Left lobe of liver (tissue), 2 donors: ENCODE data around the gene ZNF597. TPM values are rescaled to one million over a fixed set of nuclear protein-coding genes. Genes with fewer than 3 reads are reported as not detected.
"Not testable (repeated sequence)": the region's sequence is repeated elsewhere in the genome, so short reads cannot be mapped to it uniquely, and the experiment has no call there.

Experiments
- ATAC-seq: fragments of 200-7000 bp; cut with Tn5 transposase; one replicate; pipeline ENCODE4 v1.9.1; 2020; ENCODE audit warnings: mild to moderate bottlenecking, moderate library complexity
- DNase-seq: peaks from one replicate; pipeline ENCODE4 v3.0.0-alpha.2; 2020; ENCODE audit warnings: low spot score
- total RNA-seq: library from RNA; stranded (reverse); gene quantifications from one replicate; pipeline ENCODE4 v1.2.1, GENCODE V29; 2021
- donor health status: DM: no; HTN: no; CAD: no; lungs with moderate emphysema.
- donor health status: DM: no; HTN: yes; CAD: no.

ZNF597 gene
- total RNA-seq, 1 donor from 2014 or later, result 0.91 TPM

DNA sequence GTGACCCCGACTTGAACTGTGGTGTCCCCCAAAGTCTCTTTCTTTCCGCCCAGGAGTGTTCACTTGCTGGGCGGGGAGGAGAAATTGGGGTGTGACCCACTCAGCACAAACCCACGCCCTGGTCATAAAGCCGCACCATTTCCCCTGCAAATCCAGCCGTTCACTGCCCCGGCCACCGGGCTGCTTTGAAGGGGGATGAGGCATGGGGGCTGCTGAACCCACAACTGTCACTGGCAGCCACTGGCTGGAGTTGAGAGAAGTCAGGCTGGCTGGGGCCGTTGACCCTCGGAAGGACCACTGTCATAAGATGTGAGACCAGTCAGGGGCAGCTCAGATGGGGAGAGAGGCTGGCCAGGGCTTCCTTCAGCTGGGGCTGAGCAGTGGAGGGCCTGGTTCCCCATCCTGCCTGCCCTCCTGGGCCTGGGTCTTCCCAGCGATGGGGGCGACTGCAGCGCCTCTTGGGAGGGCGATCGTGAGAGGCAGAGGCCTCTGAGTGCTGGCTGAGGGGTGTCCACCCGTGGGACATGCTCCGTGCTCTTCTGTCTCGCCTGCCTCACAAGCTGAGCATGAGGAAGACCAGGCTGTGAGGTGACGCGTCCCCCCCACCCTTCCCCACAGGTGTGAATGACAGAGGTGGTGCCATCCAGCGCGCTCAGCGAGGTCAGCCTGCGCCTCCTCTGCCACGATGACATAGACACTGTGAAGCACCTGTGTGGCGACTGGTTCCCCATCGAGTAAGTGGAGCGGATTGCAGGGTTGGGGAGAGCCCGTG is 32.5 kb upstream of the ZNF597 start:
- DNase-seq (no peak), ATAC-seq (no peak)

DNA sequence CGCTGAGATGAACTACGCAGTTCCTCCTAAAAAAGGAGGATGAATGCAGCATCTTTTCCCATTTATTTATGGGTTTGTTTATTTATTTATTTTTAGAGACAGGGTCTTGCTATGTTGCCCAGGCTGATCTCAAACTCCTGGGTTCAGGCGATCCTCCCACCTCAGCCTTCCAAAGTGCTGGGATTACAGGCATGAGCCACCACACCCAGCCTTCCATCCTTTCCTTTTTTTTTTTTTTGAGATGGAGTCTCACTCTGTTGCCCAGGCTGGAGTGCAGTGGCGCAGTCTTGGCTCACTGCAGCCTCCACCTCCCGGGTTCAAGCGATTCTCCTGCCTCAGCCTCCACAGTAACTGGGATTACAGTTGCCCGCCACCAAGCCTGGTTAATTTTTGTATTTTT is 31.6 kb upstream of the ZNF597 start:
- not testable (repeated sequence) for ATAC-seq, DNase-seq

GRCh38 chr16:3474136-3474779 is 31.0 kb upstream of the ZNF597 start:
- no peak for DNase-seq
- peak; percentile 26 for ATAC-seq

- DNase-seq, ATAC-seq: not testable (repeated sequence)
Observed at GRCh38 chr16:3473596-3473943, 30.3 kb upstream of the ZNF597 start.

GRCh38 chr16:3472878-3473595 is 29.7 kb upstream of the ZNF597 start:
- no peak for DNase-seq
- no peak for ATAC-seq

DNA sequence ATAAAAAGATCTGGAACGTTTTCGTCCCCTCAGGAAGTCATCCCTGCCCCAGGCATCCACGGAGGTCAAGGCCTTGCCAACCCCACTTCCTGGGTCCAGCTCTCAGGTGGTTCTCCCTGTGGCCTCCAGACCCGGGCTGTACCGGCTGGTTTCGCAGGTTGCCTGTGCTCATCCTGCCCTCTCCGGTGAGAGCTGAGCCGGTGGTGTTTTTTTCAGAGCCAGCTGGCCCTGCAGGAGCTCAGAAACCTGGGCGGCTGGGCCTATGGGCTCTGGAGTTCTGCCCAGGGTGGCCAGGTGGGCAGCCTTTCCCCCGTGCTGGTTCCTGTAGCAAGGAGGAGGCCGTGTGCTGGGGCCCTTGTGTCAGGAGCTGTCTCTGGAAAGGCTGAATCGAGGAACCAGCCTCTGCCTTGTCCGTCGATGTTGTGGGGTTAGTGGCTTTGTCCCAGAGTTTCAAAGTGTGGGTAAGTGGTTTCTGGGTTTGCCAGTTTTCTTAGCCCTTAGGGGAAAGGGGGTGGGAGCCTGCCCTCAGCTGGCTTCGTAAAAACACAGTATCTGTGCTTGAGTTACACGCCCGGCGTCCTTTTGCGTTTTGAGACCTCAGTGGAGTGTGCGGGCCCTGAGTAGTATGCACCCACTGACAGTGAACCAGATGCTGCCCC is 28.3 kb upstream of the ZNF597 start:
- DNase-seq, result no peak
- peak; percentile 8 for ATAC-seq

DNA sequence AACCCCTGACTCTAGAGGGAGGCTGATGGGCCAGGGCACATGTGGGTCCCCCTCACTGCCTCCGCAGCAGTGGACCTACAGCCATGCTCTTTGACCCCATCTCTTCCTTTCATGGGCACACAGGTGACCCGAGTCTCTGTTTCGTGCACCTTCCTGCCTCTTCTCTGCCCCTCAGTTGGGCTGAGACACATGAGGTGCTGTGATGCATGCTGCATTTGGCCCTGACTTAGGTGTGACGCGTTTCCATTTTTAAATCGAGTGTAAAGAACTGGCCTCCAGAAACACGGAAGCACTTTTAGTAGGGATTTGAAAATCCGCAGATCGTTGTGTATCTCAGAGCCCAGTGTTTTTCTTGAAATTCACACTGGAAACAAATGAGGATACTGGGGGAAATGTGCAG is 27.4 kb upstream of the ZNF597 start:
- DNase-seq (no peak), ATAC-seq (no peak)

GRCh38 chr16:3469736-3470135 is 26.4 kb upstream of the ZNF597 start:
- no peak for DNase-seq

DNA sequence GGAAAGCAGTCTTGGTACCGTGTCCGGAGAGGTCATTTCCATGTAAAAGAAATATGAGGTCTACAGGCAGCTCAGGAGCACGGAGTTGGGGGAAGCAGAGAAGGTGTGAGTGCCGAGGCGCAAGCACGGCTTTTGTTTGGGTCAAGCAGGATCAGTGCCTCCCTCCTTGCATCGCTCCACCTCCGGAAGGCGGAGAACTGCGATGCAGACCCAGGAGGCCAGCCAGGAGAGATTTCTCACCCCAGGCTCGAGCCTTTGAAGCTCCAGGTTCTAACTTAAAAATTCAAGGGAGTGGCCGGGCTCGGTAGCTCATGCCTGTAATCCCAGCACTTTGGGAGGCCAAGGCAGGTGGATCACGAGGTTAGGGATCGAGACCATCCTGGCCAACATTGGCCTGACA is 25.2 kb upstream of the ZNF597 start:
- DNase-seq, result no peak
- no peak for ATAC-seq

More at GRCh38 chr16:3469736-3470135, 26.4 kb upstream of the ZNF597 start:
- ATAC-seq, result no peak

GRCh38 chr16:3467921-3468320 is 24.6 kb upstream of the ZNF597 start:
- DNase-seq (no peak), ATAC-seq (no peak)

DNA sequence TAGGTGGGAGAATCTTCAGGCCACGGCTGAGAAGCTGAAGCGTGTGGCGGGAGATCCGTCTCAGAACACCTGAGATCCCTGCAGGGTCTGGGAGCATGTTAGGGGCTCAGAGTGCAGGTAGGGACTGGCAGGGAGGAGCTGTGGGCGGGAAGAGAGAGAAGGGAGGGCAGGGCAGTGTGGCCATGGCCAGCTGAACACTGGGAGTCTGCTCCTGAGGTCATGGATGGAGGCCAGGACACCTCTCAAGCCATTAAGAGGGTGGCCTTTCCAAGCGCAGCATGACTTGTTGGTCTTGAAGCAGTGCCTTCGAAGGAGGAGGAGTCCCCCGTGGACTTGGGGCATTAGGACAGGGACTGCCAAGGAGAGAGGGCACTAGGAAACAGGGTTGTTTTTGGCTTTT is 23.9 kb upstream of the ZNF597 start:
- ATAC-seq, result peak; percentile 54
- DNase-seq, result no peak

GRCh38 chr16:3465911-3466584 is 22.7 kb upstream of the ZNF597 start:
- ATAC-seq, result no peak
- no peak for DNase-seq

DNA sequence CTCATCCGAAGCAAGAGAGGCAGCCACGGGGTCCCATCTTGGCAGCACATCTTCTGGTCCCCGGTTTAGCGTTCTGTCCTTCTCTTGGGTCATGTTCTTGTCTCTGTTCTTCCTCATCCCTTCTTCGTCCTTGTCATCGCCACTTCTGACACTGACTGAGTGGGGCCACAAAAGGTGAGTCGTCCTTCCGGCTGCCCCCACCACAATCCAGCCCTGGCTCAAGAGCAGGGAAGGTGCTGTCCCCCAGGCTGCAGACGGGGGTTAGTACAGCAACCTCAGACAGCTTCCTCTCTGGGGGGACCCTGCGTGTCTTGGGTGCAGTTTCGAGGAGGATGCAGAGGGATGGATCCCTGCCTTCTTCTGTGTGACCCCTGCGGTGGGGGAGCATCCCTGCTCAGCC is 22.0 kb upstream of the ZNF597 start:
- DNase-seq, result no peak

DNA sequence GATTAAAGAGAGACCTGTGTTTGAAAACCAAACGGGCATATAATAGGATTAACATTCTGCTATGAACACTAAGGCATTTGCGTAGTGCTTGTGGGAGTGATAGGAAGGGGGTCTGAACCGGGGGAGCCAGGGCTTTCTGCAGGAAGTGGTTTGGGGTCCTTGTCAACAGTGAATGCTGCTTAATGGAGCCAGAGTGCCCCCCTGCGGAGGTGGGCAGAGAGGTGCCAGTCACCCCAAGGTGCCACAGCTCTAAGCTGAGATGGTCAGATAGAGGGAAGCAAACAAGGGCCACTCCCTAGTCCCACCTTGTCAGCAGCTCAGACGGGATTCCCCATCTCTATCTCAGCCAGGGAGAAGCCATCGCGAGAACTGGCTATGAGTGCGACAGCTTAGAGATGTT is 17.8 kb upstream of the ZNF597 start:
- DNase-seq, result no peak

More for the DNA sequence above, 22.0 kb upstream of the ZNF597 start:
- ATAC-seq, result no peak

DNA sequence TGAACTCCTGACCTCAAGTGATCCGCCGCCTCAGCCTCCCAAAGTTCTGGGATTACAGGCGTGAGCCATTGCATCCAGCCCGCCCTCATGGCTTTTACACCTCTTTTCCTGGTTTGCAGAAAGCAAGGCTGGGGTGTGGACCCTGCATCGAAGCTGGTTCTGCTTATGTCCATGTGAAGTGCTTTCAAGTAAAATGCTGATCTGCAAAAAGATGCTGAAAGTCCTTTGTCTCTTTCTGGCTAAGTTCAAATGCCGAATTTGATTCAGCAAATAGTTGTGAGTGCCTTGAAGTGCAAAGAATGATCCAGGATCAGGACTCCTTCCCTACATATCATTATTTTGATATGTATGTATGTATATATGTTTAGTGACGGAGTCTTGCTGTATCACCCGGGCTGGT is 17.3 kb upstream of the ZNF597 start:
- DNase-seq, result no peak
- ATAC-seq, result no peak

More for the DNA sequence above, 17.8 kb upstream of the ZNF597 start:
- no peak for ATAC-seq

DNA sequence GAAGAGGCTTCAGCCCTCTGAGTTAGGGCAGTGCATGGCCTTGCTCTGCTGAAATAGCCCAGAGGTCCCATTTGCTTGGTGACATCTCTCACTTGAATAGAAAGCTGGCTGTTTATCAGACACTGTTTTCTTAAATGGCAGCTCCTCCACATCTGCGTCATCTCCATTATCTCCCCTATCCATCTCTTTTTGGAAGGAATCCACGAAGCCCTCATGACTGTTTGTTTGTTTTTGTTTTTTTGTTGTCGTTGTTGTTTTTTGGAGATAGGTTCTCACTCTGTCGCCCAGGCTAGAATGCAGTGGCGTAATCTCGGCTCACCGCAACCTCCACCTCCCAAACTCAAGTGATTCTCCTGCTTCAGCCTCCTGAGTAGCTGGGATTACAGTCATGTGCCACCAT is 16.8 kb upstream of the ZNF597 start:
- DNase-seq (no peak), ATAC-seq (no peak)

- DNase-seq (no peak), ATAC-seq (no peak)
Observed at GRCh38 chr16:3459401-3460090, 16.2 kb upstream of the ZNF597 start.

GRCh38 chr16:3458852-3459361 is 15.6 kb upstream of the ZNF597 start:
- peak; percentile 66 for ATAC-seq
- DNase-seq, result peak; percentile 70

GRCh38 chr16:3458278-3458851 is 15.1 kb upstream of the ZNF597 start:
- no peak for ATAC-seq
- DNase-seq, result no peak
